GM23338 (cell line): ENCODE results near the gene PLCXD3. TPM values are rescaled to one million over a fixed set of nuclear protein-coding genes. Genes with fewer than 3 reads are reported as not detected.
"Not testable (repeated sequence)": the region's sequence is repeated elsewhere in the genome, so short reads cannot be mapped to it uniquely, and the experiment has no call there.

Source experiments
- ATAC-seq: fragments of 200-7000 bp; cut with Tn5 transposase; 3 replicates; pipeline ENCODE4 v1.9.1; 2020
- DNase-seq: peaks from one replicate; pipeline ENCODE4 v3.0.0-alpha.2; 2015; ENCODE audit warnings: low spot score
- H2AFZ ChIP-seq: fragments of 200-600 bp; sonication (generic); 2 replicates; pipeline ENCODE4 v1.8.0; 2016; ENCODE audit warnings: antibody characterized with exemption, mild to moderate bottlenecking, moderate library complexity
- H3F3A ChIP-seq: fragments of 200-600 bp; sonication (generic); replicated peaks from 2 replicates; pipeline ENCODE4 v1.8.0; 2017; ENCODE audit warnings: antibody characterized with exemption, mixed run types, low read depth
- H3K27ac ChIP-seq: fragments of 200-600 bp; sonication (generic); 2 replicates; pipeline ENCODE4 v1.6.1; 2016; ENCODE audit warnings: low read depth
- H3K27me3 ChIP-seq: fragments of 200-600 bp; sonication (generic); 2 replicates; pipeline ENCODE4 v1.8.0; 2016; ENCODE audit warnings: mild to moderate bottlenecking, mixed run types, moderate library complexity; ENCODE audit not compliant: insufficient read depth
- H3K36me3 ChIP-seq: fragments of 200-600 bp; sonication (generic); 2 replicates; pipeline ENCODE4 v1.8.0; 2016; ENCODE audit warnings: mild to moderate bottlenecking; ENCODE audit not compliant: insufficient read depth
- H3K4me1 ChIP-seq: fragments of 200-600 bp; sonication (generic); 2 replicates; pipeline ENCODE4 v1.8.0; 2016; ENCODE audit warnings: mild to moderate bottlenecking, moderate library complexity; ENCODE audit not compliant: insufficient read depth
- H3K4me2 ChIP-seq: fragments of 200-600 bp; sonication (generic); 2 replicates; pipeline ENCODE4 v1.7.1; 2017; ENCODE audit warnings: mixed run types
- H3K4me3 ChIP-seq: fragments of 200-600 bp; sonication (generic); 2 replicates; pipeline ENCODE4 v1.6.1; 2016; ENCODE audit warnings: mixed run types
- H3K79me2 ChIP-seq: fragments of 200-600 bp; sonication (generic); replicated peaks from 2 replicates; pipeline ENCODE4 v1.8.0; 2017; ENCODE audit warnings: mild to moderate bottlenecking; ENCODE audit not compliant: insufficient read depth
- H3K9me2 ChIP-seq: fragments of 200-600 bp; sonication (generic); 2 replicates; pipeline ENCODE4 v1.8.0; 2017; ENCODE audit not compliant: insufficient read depth
- H4K20me1 ChIP-seq: fragments of 200-600 bp; sonication (generic); replicated peaks from 2 replicates; pipeline ENCODE4 v1.8.0; 2017; ENCODE audit warnings: mild to moderate bottlenecking; ENCODE audit not compliant: insufficient read depth
- H3K27ac Mint-ChIP-seq: 2 replicates; pipeline ENCODE4 v1.8.0; 2020; ENCODE audit warnings: inconsistent platforms, mild to moderate bottlenecking, moderate library complexity, mixed read lengths
- H3K27me3 Mint-ChIP-seq: 3 replicates; pipeline ENCODE4 v1.8.0; 2022; ENCODE audit warnings: low read depth, mild to moderate bottlenecking, moderate library complexity, mixed read lengths, inconsistent platforms; ENCODE audit not compliant: insufficient read depth, poor library complexity
- H3K36me3 Mint-ChIP-seq: 3 replicates; pipeline ENCODE4 v1.8.0; 2021; ENCODE audit warnings: low read depth, mild to moderate bottlenecking, inconsistent platforms, moderate library complexity, mixed read lengths
- H3K4me1 Mint-ChIP-seq: 3 replicates; pipeline ENCODE4 v1.8.0; 2020; ENCODE audit warnings: mild to moderate bottlenecking, inconsistent platforms, mixed read lengths
- H3K4me3 Mint-ChIP-seq: 3 replicates; pipeline ENCODE4 v1.8.0; 2021; ENCODE audit warnings: moderate library complexity, mild to moderate bottlenecking, inconsistent platforms, mixed read lengths
- H3K9me3 Mint-ChIP-seq: 3 replicates; pipeline ENCODE4 v1.8.0; 2020; ENCODE audit warnings: moderate library complexity, mild to moderate bottlenecking, inconsistent platforms, mixed read lengths
- CREB1 ChIP-seq: fragments of 250-450 bp; sonication (Bioruptor Pico); IDR thresholded peaks from 2 replicates; pipeline ENCODE4 v1.5.0; 2020; ENCODE audit warnings: low read depth, mild to moderate bottlenecking, moderate library complexity
- CTCF ChIP-seq, 2 experiments: fragments of 200-600 bp in 1 of 2; sonication (generic) in 1 of 2; conservative IDR thresholded peaks; 2 replicates each; pipeline versions ENCODE4 v1.5.1 to v1.6.1; 2016 to 2017; ENCODE audit warnings: antibody characterized with exemption in 2 of 2, low read depth in 2 of 2, mild to moderate bottlenecking in 2 of 2, moderate library complexity in 1 of 2
- ETS1 ChIP-seq: IDR thresholded peaks from 2 replicates; pipeline ENCODE4 v1.6.1; 2016; ENCODE audit warnings: antibody characterized with exemption
- JUNB ChIP-seq: IDR thresholded peaks from one replicate; pipeline ENCODE4 v1.6.1; 2016; ENCODE audit warnings: antibody characterized with exemption; ENCODE audit not compliant: unreplicated experiment
- NANOG ChIP-seq: IDR thresholded peaks from 2 replicates; pipeline ENCODE4 v1.6.1; 2016; ENCODE audit warnings: antibody characterized with exemption, borderline replicate concordance
- POLR2AphosphoS5 ChIP-seq: IDR thresholded peaks from 2 replicates; pipeline ENCODE4 v1.6.1; 2016; ENCODE audit warnings: antibody characterized with exemption, low read depth
- REST ChIP-seq: IDR thresholded peaks from one replicate; pipeline ENCODE4 v1.6.1; 2018; ENCODE audit warnings: antibody characterized with exemption; ENCODE audit not compliant: unreplicated experiment
- STAT1 ChIP-seq: IDR thresholded peaks from one replicate; pipeline ENCODE4 v1.6.1; 2016; ENCODE audit warnings: antibody characterized with exemption; ENCODE audit not compliant: unreplicated experiment
- ZNF331 ChIP-seq: fragments of 250-450 bp; sonication (Bioruptor Pico); IDR thresholded peaks from 2 replicates; pipeline ENCODE4 v1.5.0; 2020; ENCODE audit warnings: low read depth, mild to moderate bottlenecking, moderate library complexity
- polyA plus RNA-seq: library from polyadenylated mRNA; unstranded; fragments of >200 nt; fragmentation: Nextera tagmentation; extraction: Ambion mirVana; gene quantifications from 2 replicates; pipeline ENCODE4 v1.2.1, GENCODE V29; 2016
- total RNA-seq: library from RNA; depleted of rRNA; stranded (reverse); fragments of >200 nt; shearing (Covaris generic); gene quantifications from 2 replicates; pipeline ENCODE4 v1.2.3, GENCODE V29; 2014

PLCXD3 gene
- total and polyA plus RNA-seq, 2 experiments from 2014 or later = 0.03 TPM

GRCh38 chr5:41482173-41482572 lies 28.2 kb downstream of the PLCXD3 start:
- H4K20me1 ChIP-seq = no peaks in the 10 kb centered on the region
- H3K4me2 ChIP-seq = no peak overlapping the region
- no peaks in the 10 kb centered on the region for H3K4me1 ChIP-seq
- ATAC-seq = no peak
- H3K4me3 ChIP-seq = no peak overlapping the region
- no peak for DNase-seq
- no peak for TF ChIP-seq CREB1 (CRISPR knock-in tag)
- no peak for TF ChIP-seq STAT1
- no peak for TF ChIP-seq POLR2AphosphoS5
- TF ChIP-seq NANOG = no peak
- no peak for TF ChIP-seq CTCF (conservative IDR thresholded peaks at IDR 0.05; ENCODE audit: low read depth in 2 of 2)
- TF ChIP-seq REST = no peak
- no peak for TF ChIP-seq ETS1
- TF ChIP-seq JUNB = no peak
- TF ChIP-seq ZNF331 = no peak
- H3K36me3 Mint-ChIP-seq = no peaks in the 10 kb centered on the region
- H3K9me3 Mint-ChIP-seq = no peaks in the 10 kb centered on the region
- H3K4me1 Mint-ChIP-seq = no peaks in the 10 kb centered on the region
- H3K79me2 ChIP-seq = no peaks in the 10 kb centered on the region
- H3K27me3 ChIP-seq = no peaks in the 10 kb centered on the region
- H3K9me2 ChIP-seq = 0 out of 2 replicates have a peak, but pooled peaks cover 3% of the 10 kb centered on the region
- H3K36me3 ChIP-seq = no peaks in the 10 kb centered on the region
- no peaks in the 10 kb centered on the region for H3K27me3 Mint-ChIP-seq
- no peak overlapping the region for H3K4me3 Mint-ChIP-seq
- H3K27ac Mint-ChIP-seq = no peak overlapping the region
- H3K27ac ChIP-seq = no peak overlapping the region
- peak overlapping the region; percentile 77; the same call in 1 of the 2 replicates for H2AFZ ChIP-seq
- H3F3A ChIP-seq = no peaks in the 10 kb centered on the region

GRCh38 chr5:41471571-41472208 lies 38.7 kb downstream of the PLCXD3 start:
- H3K27ac ChIP-seq, H3K27me3 ChIP-seq, H3K4me1 ChIP-seq, H3K27me3 Mint-ChIP-seq, H3K4me1 Mint-ChIP-seq, H3K4me3 Mint-ChIP-seq, H3K9me2 ChIP-seq, H3K36me3 ChIP-seq, H3F3A ChIP-seq, ATAC-seq, H4K20me1 ChIP-seq, H3K4me2 ChIP-seq, H3K79me2 ChIP-seq, DNase-seq, H3K27ac Mint-ChIP-seq, H3K4me3 ChIP-seq, H2AFZ ChIP-seq: not testable (repeated sequence)
- H3K9me3 Mint-ChIP-seq = peaks cover 23% of the 10 kb centered on the region
- peaks cover 13% of the 10 kb centered on the region; the same call in 2 of the 3 replicates for H3K36me3 Mint-ChIP-seq
